GM23338 (cell line): Measurements from ENCODE around the gene TOR3A. TPM values are rescaled to one million over a fixed set of nuclear protein-coding genes. Genes with fewer than 3 reads are reported as not detected.

Experiments used
- ATAC-seq: fragments of 200-7000 bp; cut with Tn5 transposase; 3 replicates; pipeline ENCODE4 v1.9.1; 2020
- DNase-seq: peaks from one replicate; pipeline ENCODE4 v3.0.0-alpha.2; 2015; ENCODE audit warnings: low spot score
- H2AFZ ChIP-seq: fragments of 200-600 bp; sonication (generic); 2 replicates; pipeline ENCODE4 v1.8.0; 2016; ENCODE audit warnings: antibody characterized with exemption, mild to moderate bottlenecking, moderate library complexity
- H3F3A ChIP-seq: fragments of 200-600 bp; sonication (generic); replicated peaks from 2 replicates; pipeline ENCODE4 v1.8.0; 2017; ENCODE audit warnings: antibody characterized with exemption, mixed run types, low read depth
- H3K27ac ChIP-seq: fragments of 200-600 bp; sonication (generic); 2 replicates; pipeline ENCODE4 v1.6.1; 2016; ENCODE audit warnings: low read depth
- H3K27me3 ChIP-seq: fragments of 200-600 bp; sonication (generic); 2 replicates; pipeline ENCODE4 v1.8.0; 2016; ENCODE audit warnings: mild to moderate bottlenecking, mixed run types, moderate library complexity; ENCODE audit not compliant: insufficient read depth
- H3K36me3 ChIP-seq: fragments of 200-600 bp; sonication (generic); 2 replicates; pipeline ENCODE4 v1.8.0; 2016; ENCODE audit warnings: mild to moderate bottlenecking; ENCODE audit not compliant: insufficient read depth
- H3K4me1 ChIP-seq: fragments of 200-600 bp; sonication (generic); 2 replicates; pipeline ENCODE4 v1.8.0; 2016; ENCODE audit warnings: mild to moderate bottlenecking, moderate library complexity; ENCODE audit not compliant: insufficient read depth
- H3K4me2 ChIP-seq: fragments of 200-600 bp; sonication (generic); 2 replicates; pipeline ENCODE4 v1.7.1; 2017; ENCODE audit warnings: mixed run types
- H3K4me3 ChIP-seq: fragments of 200-600 bp; sonication (generic); 2 replicates; pipeline ENCODE4 v1.6.1; 2016; ENCODE audit warnings: mixed run types
- H3K79me2 ChIP-seq: fragments of 200-600 bp; sonication (generic); replicated peaks from 2 replicates; pipeline ENCODE4 v1.8.0; 2017; ENCODE audit warnings: mild to moderate bottlenecking; ENCODE audit not compliant: insufficient read depth
- H3K9me2 ChIP-seq: fragments of 200-600 bp; sonication (generic); 2 replicates; pipeline ENCODE4 v1.8.0; 2017; ENCODE audit not compliant: insufficient read depth
- H4K20me1 ChIP-seq: fragments of 200-600 bp; sonication (generic); replicated peaks from 2 replicates; pipeline ENCODE4 v1.8.0; 2017; ENCODE audit warnings: mild to moderate bottlenecking; ENCODE audit not compliant: insufficient read depth
- H3K27ac Mint-ChIP-seq: 2 replicates; pipeline ENCODE4 v1.8.0; 2020; ENCODE audit warnings: inconsistent platforms, mild to moderate bottlenecking, moderate library complexity, mixed read lengths
- H3K27me3 Mint-ChIP-seq: 3 replicates; pipeline ENCODE4 v1.8.0; 2022; ENCODE audit warnings: low read depth, mild to moderate bottlenecking, moderate library complexity, mixed read lengths, inconsistent platforms; ENCODE audit not compliant: insufficient read depth, poor library complexity
- H3K36me3 Mint-ChIP-seq: 3 replicates; pipeline ENCODE4 v1.8.0; 2021; ENCODE audit warnings: low read depth, mild to moderate bottlenecking, inconsistent platforms, moderate library complexity, mixed read lengths
- H3K4me1 Mint-ChIP-seq: 3 replicates; pipeline ENCODE4 v1.8.0; 2020; ENCODE audit warnings: mild to moderate bottlenecking, inconsistent platforms, mixed read lengths
- H3K4me3 Mint-ChIP-seq: 3 replicates; pipeline ENCODE4 v1.8.0; 2021; ENCODE audit warnings: moderate library complexity, mild to moderate bottlenecking, inconsistent platforms, mixed read lengths
- H3K9me3 Mint-ChIP-seq: 3 replicates; pipeline ENCODE4 v1.8.0; 2020; ENCODE audit warnings: moderate library complexity, mild to moderate bottlenecking, inconsistent platforms, mixed read lengths
- CREB1 ChIP-seq: fragments of 250-450 bp; sonication (Bioruptor Pico); IDR thresholded peaks from 2 replicates; pipeline ENCODE4 v1.5.0; 2020; ENCODE audit warnings: low read depth, mild to moderate bottlenecking, moderate library complexity
- EZH2 ChIP-seq: fragments of 200-600 bp; sonication (generic); IDR thresholded peaks from one replicate; pipeline ENCODE4 v1.8.0; 2017; ENCODE audit warnings: antibody characterized with exemption, mild to moderate bottlenecking, low read depth; ENCODE audit not compliant: unreplicated experiment
- EZH2phosphoT487 ChIP-seq: fragments of 200-600 bp; sonication (generic); IDR thresholded peaks from one replicate; pipeline ENCODE4 v1.8.1; 2018; ENCODE audit warnings: antibody characterized with exemption; ENCODE audit not compliant: unreplicated experiment
- JUNB ChIP-seq: IDR thresholded peaks from one replicate; pipeline ENCODE4 v1.6.1; 2016; ENCODE audit warnings: antibody characterized with exemption; ENCODE audit not compliant: unreplicated experiment
- NANOG ChIP-seq: IDR thresholded peaks from 2 replicates; pipeline ENCODE4 v1.6.1; 2016; ENCODE audit warnings: antibody characterized with exemption, borderline replicate concordance
- POLR2AphosphoS5 ChIP-seq: IDR thresholded peaks from 2 replicates; pipeline ENCODE4 v1.6.1; 2016; ENCODE audit warnings: antibody characterized with exemption, low read depth
- STAT1 ChIP-seq: IDR thresholded peaks from one replicate; pipeline ENCODE4 v1.6.1; 2016; ENCODE audit warnings: antibody characterized with exemption; ENCODE audit not compliant: unreplicated experiment
- ZNF114 ChIP-seq: fragments of 250-450 bp; sonication (Bioruptor Pico); IDR thresholded peaks from 2 replicates; pipeline ENCODE4 v1.5.0; 2020; ENCODE audit warnings: mild to moderate bottlenecking, moderate library complexity
- ZNF331 ChIP-seq: fragments of 250-450 bp; sonication (Bioruptor Pico); IDR thresholded peaks from 2 replicates; pipeline ENCODE4 v1.5.0; 2020; ENCODE audit warnings: low read depth, mild to moderate bottlenecking, moderate library complexity
- polyA plus RNA-seq: library from polyadenylated mRNA; unstranded; fragments of >200 nt; fragmentation: Nextera tagmentation; extraction: Ambion mirVana; gene quantifications from 2 replicates; pipeline ENCODE4 v1.2.1, GENCODE V29; 2016
- total RNA-seq: library from RNA; depleted of rRNA; stranded (reverse); fragments of >200 nt; shearing (Covaris generic); gene quantifications from 2 replicates; pipeline ENCODE4 v1.2.3, GENCODE V29; 2014
- TF ChIP-seq, protein P1 (sequence below), 2 experiments: fragments of 200-600 bp in 1 of 2; sonication (generic) in 1 of 2; conservative IDR thresholded peaks; 2 replicates each; pipeline versions ENCODE4 v1.5.1 to v1.6.1; 2016 to 2017; ENCODE audit warnings: antibody characterized with exemption in 2 of 2, low read depth in 2 of 2, mild to moderate bottlenecking in 2 of 2, moderate library complexity in 1 of 2
- TF ChIP-seq, protein P2 (sequence below): IDR thresholded peaks from 2 replicates; pipeline ENCODE4 v1.6.1; 2016; ENCODE audit warnings: antibody characterized with exemption
- TF ChIP-seq, protein P3 (sequence below): IDR thresholded peaks from one replicate; pipeline ENCODE4 v1.6.1; 2018; ENCODE audit warnings: antibody characterized with exemption; ENCODE audit not compliant: unreplicated experiment
- TF ChIP-seq, protein P4 (sequence below): fragments of 250-450 bp; sonication (Bioruptor Pico); IDR thresholded peaks from 2 replicates; pipeline ENCODE4 v1.5.0; 2020; ENCODE audit warnings: mild to moderate bottlenecking, moderate library complexity

Gene TOR3A
- total and polyA plus RNA-seq, 2 experiments from 2014 or later: 11.2 to 57.6 TPM

DNA sequence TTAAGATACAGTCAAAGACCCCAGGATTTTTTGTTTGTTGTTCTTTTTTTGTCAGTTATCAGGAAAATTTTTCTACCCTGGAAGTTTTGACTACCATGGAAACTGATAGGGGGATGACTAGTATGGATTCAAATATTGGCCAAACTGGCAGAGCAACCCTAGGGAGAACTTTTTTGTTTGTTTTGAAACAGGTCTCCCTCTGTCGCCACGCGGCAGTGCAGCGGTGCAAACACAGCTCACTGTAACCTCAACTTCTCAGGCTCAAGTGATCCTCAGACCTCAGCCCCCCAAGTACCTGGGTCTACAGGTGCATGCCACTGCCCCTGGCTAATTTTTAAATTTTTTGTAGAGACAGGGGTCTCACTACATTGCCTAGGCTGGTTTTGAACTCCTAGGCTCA is 46.6 kb downstream of the TOR3A start:
- Histone ChIP-seq H3K27ac (no peak overlapping the region), H3K9me2 (no peaks in the 10 kb centered on the region), H3K4me1 (no peaks in the 10 kb centered on the region), H3K79me2 (no peaks in the 10 kb centered on the region; the same call in 1 of the 2 replicates), H3K4me2 (no peak overlapping the region), H4K20me1 (no peaks in the 10 kb centered on the region; the same call in 1 of the 2 replicates), H3K27me3 (no peaks in the 10 kb centered on the region), H3K4me3 (no peak overlapping the region), H3F3A (no peaks in the 10 kb centered on the region), H2AFZ (no peak overlapping the region), H3K36me3 (peaks cover 7% of the 10 kb centered on the region)
- TF ChIP-seq CREB1 (CRISPR knock-in tag): no peak
- TF ChIP-seq JUNB: no peak
- TF ChIP-seq NANOG: no peak
- no peak for TF ChIP-seq ZNF114 (CRISPR knock-in tag)
- no peak for TF ChIP-seq ZNF331
- no peak for TF ChIP-seq STAT1
- TF ChIP-seq, protein P1, sequence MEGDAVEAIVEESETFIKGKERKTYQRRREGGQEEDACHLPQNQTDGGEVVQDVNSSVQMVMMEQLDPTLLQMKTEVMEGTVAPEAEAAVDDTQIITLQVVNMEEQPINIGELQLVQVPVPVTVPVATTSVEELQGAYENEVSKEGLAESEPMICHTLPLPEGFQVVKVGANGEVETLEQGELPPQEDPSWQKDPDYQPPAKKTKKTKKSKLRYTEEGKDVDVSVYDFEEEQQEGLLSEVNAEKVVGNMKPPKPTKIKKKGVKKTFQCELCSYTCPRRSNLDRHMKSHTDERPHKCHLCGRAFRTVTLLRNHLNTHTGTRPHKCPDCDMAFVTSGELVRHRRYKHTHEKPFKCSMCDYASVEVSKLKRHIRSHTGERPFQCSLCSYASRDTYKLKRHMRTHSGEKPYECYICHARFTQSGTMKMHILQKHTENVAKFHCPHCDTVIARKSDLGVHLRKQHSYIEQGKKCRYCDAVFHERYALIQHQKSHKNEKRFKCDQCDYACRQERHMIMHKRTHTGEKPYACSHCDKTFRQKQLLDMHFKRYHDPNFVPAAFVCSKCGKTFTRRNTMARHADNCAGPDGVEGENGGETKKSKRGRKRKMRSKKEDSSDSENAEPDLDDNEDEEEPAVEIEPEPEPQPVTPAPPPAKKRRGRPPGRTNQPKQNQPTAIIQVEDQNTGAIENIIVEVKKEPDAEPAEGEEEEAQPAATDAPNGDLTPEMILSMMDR (conservative IDR thresholded peaks at IDR 0.05; ENCODE audit: low read depth in 2 of 2): no peak
- TF ChIP-seq, protein P2, sequence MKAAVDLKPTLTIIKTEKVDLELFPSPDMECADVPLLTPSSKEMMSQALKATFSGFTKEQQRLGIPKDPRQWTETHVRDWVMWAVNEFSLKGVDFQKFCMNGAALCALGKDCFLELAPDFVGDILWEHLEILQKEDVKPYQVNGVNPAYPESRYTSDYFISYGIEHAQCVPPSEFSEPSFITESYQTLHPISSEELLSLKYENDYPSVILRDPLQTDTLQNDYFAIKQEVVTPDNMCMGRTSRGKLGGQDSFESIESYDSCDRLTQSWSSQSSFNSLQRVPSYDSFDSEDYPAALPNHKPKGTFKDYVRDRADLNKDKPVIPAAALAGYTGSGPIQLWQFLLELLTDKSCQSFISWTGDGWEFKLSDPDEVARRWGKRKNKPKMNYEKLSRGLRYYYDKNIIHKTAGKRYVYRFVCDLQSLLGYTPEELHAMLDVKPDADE: no peak
- TF ChIP-seq EZH2: no peak
- no peak for TF ChIP-seq POLR2AphosphoS5
- TF ChIP-seq, protein P3, sequence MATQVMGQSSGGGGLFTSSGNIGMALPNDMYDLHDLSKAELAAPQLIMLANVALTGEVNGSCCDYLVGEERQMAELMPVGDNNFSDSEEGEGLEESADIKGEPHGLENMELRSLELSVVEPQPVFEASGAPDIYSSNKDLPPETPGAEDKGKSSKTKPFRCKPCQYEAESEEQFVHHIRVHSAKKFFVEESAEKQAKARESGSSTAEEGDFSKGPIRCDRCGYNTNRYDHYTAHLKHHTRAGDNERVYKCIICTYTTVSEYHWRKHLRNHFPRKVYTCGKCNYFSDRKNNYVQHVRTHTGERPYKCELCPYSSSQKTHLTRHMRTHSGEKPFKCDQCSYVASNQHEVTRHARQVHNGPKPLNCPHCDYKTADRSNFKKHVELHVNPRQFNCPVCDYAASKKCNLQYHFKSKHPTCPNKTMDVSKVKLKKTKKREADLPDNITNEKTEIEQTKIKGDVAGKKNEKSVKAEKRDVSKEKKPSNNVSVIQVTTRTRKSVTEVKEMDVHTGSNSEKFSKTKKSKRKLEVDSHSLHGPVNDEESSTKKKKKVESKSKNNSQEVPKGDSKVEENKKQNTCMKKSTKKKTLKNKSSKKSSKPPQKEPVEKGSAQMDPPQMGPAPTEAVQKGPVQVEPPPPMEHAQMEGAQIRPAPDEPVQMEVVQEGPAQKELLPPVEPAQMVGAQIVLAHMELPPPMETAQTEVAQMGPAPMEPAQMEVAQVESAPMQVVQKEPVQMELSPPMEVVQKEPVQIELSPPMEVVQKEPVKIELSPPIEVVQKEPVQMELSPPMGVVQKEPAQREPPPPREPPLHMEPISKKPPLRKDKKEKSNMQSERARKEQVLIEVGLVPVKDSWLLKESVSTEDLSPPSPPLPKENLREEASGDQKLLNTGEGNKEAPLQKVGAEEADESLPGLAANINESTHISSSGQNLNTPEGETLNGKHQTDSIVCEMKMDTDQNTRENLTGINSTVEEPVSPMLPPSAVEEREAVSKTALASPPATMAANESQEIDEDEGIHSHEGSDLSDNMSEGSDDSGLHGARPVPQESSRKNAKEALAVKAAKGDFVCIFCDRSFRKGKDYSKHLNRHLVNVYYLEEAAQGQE: no peak
- no peak for TF ChIP-seq EZH2phosphoT487
- TF ChIP-seq, protein P4, sequence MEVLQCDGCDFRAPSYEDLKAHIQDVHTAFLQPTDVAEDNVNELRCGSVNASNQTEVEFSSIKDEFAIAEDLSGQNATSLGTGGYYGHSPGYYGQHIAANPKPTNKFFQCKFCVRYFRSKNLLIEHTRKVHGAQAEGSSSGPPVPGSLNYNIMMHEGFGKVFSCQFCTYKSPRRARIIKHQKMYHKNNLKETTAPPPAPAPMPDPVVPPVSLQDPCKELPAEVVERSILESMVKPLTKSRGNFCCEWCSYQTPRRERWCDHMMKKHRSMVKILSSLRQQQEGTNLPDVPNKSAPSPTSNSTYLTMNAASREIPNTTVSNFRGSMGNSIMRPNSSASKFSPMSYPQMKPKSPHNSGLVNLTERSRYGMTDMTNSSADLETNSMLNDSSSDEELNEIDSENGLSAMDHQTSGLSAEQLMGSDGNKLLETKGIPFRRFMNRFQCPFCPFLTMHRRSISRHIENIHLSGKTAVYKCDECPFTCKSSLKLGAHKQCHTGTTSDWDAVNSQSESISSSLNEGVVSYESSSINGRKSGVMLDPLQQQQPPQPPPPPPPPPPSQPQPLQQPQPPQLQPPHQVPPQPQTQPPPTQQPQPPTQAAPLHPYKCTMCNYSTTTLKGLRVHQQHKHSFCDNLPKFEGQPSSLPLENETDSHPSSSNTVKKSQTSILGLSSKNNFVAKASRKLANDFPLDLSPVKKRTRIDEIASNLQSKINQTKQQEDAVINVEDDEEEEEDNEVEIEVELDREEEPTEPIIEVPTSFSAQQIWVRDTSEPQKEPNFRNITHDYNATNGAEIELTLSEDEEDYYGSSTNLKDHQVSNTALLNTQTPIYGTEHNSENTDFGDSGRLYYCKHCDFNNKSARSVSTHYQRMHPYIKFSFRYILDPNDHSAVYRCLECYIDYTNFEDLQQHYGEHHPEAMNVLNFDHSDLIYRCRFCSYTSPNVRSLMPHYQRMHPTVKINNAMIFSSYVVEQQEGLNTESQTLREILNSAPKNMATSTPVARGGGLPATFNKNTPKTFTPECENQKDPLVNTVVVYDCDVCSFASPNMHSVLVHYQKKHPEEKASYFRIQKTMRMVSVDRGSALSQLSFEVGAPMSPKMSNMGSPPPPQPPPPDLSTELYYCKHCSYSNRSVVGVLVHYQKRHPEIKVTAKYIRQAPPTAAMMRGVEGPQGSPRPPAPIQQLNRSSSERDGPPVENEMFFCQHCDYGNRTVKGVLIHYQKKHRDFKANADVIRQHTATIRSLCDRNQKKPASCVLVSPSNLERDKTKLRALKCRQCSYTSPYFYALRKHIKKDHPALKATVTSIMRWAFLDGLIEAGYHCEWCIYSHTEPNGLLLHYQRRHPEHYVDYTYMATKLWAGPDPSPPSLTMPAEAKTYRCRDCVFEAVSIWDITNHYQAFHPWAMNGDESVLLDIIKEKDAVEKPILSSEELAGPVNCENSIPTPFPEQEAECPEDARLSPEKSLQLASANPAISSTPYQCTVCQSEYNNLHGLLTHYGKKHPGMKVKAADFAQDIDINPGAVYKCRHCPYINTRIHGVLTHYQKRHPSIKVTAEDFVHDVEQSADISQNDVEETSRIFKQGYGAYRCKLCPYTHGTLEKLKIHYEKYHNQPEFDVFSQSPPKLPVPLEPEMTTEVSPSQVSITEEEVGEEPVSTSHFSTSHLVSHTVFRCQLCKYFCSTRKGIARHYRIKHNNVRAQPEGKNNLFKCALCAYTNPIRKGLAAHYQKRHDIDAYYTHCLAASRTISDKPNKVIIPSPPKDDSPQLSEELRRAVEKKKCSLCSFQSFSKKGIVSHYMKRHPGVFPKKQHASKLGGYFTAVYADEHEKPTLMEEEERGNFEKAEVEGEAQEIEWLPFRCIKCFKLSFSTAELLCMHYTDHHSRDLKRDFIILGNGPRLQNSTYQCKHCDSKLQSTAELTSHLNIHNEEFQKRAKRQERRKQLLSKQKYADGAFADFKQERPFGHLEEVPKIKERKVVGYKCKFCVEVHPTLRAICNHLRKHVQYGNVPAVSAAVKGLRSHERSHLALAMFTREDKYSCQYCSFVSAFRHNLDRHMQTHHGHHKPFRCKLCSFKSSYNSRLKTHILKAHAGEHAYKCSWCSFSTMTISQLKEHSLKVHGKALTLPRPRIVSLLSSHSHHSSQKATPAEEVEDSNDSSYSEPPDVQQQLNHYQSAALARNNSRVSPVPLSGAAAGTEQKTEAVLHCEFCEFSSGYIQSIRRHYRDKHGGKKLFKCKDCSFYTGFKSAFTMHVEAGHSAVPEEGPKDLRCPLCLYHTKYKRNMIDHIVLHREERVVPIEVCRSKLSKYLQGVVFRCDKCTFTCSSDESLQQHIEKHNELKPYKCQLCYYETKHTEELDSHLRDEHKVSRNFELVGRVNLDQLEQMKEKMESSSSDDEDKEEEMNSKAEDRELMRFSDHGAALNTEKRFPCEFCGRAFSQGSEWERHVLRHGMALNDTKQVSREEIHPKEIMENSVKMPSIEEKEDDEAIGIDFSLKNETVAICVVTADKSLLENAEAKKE (CRISPR knock-in tag): no peak
- H3K9me3 Mint-ChIP-seq: no peaks in the 10 kb centered on the region
- no peaks in the 10 kb centered on the region for H3K4me1 Mint-ChIP-seq
- no peak overlapping the region for H3K4me3 Mint-ChIP-seq
- peaks cover 8% of the 10 kb centered on the region; the same call in 2 of the 3 replicates for H3K36me3 Mint-ChIP-seq
- H3K27ac Mint-ChIP-seq: no peak overlapping the region
- ATAC-seq (no peak), DNase-seq (no peak)
- H3K27me3 Mint-ChIP-seq: no peaks in the 10 kb centered on the region
